ENCODE measurements around the gene IGFBP1. TPM values are rescaled to one million over a fixed set of nuclear protein-coding genes. Genes with fewer than 3 reads are reported as not detected.
A peak's percentile ranks its signal among the peaks of the same experiment; 100 is the strongest.

The IGFBP1 gene
- polyA plus RNA-seq, 1 of the 3 experiments (the other 2 are of a cell fraction) = not detected

- no peaks in the 10 kb centered on the region for H3K9me3 ChIP-seq
- ChIA-PET CTCF (interaction anchor here (0.6 to 10.7 kb wide), 19 partner anchors 12 to 1279 kb away, joined by 3 to 291 read pairs (median 11); no protein-coding TSS in a partner anchor), POLR2A (interaction anchor here (0.6 kb wide), 1 partner anchor 128 kb away, joined by 3 read pairs; no protein-coding TSS in a partner anchor)
- H3F3A ChIP-seq (replicated peaks; ENCODE audit: insufficient read depth) = peaks cover 24% of the 10 kb centered on the region
- H4K20me1 ChIP-seq (ENCODE audit: insufficient read depth) = peaks cover 9% of the 10 kb centered on the region
- no peak overlapping the region for H2AFZ ChIP-seq (ENCODE audit: low read depth)
- peaks cover 12% of the 10 kb centered on the region for H3K79me2 ChIP-seq (ENCODE audit: insufficient read depth)
- no peaks in the 10 kb centered on the region for H3K9me2 ChIP-seq
- H3K9ac ChIP-seq = no peak overlapping the region
- H3K4me3 ChIP-seq (ENCODE audit: low read depth in 2 of 2, low read length in 1 of 2) = no peak overlapping the region
- H3K4me2 ChIP-seq = peak overlapping the region; percentile 84; the same call in 1 of the 2 replicates
- DNase-seq = no peak
- WGBS (ENCODE audit: low lambda C conversion rate) = 14% methylated on average over 5 of the region's 5 CpGs
- H3K36me3 ChIP-seq (replicated peaks in 1 of 2; ENCODE audit: control insufficient read depth in 1 of 2, insufficient read depth in 2 of 2, low read length in 1 of 2) = no peaks in the 10 kb centered on the region
- peak overlapping the region in 1 of 2 experiments; percentile 18; a peak in 1 of 4 replicates for H3K27ac ChIP-seq (ENCODE audit: low read depth in 2 of 2, low read length in 1 of 2)
- no peaks in the 10 kb centered on the region for H3K27me3 ChIP-seq (ENCODE audit: insufficient read depth)
- H3K4me1 ChIP-seq (ENCODE audit: control insufficient read depth in 1 of 2, insufficient read depth in 2 of 2, low read depth in 1 of 2, low read length in 1 of 2) = peaks cover 26 to 34% of the 10 kb centered on the region in 2 experiments
- TF ChIP-seq FOXJ3 (CRISPR knock-in tag; IDR thresholded peaks at IDR 0.05) (no peak), TEAD4 (IDR thresholded peaks at IDR 0.05; ENCODE audit: borderline replicate concordance, insufficient read depth) (no peak), USF1 (IDR thresholded peaks at IDR 0.05; ENCODE audit: borderline replicate concordance, low read depth) (no peak), FOSL2 (IDR thresholded peaks at IDR 0.05; ENCODE audit: borderline replicate concordance, low read depth) (peak; percentile 82), EZH2phosphoT487 (IDR thresholded peaks at IDR 0.05; ENCODE audit: borderline replicate concordance, low read depth) (no peak), MXI1 (IDR thresholded peaks at IDR 0.05; ENCODE audit: low read depth, low read length) (no peak), RFX5 (IDR thresholded peaks at IDR 0.05; ENCODE audit: low read length) (no peak), FOXM1 (IDR thresholded peaks at IDR 0.05; ENCODE audit: low read depth) (no peak), CTCF (IDR thresholded peaks at IDR 0.05) (peak; percentile 30; the same call in 1 of the 2 replicates), NRF1 (IDR thresholded peaks at IDR 0.05; ENCODE audit: low read depth, low read length) (no peak), ELF1 (IDR thresholded peaks at IDR 0.05) (no peak), NFIC (IDR thresholded peaks at IDR 0.05; ENCODE audit: borderline replicate concordance) (peak; percentile 46; the same call in 1 of the 2 replicates), JUND (IDR thresholded peaks at IDR 0.05) (peak; percentile 71), SMC3 (IDR thresholded peaks at IDR 0.05; ENCODE audit: low read depth, low read length) (no peak), RCOR1 (IDR thresholded peaks at IDR 0.05; ENCODE audit: low read length) (no peak), RAD21 (IDR thresholded peaks at IDR 0.05; ENCODE audit: low read length) (0 out of 2 replicates have a peak, but pooled peaks have one; percentile 14), ZBTB33 (IDR thresholded peaks at IDR 0.05; ENCODE audit: borderline replicate concordance, low read depth) (no peak), CHD2 (IDR thresholded peaks at IDR 0.05; ENCODE audit: low read length, partially characterized antibody) (no peak), GATA2 (CRISPR knock-in tag; IDR thresholded peaks at IDR 0.05) (no peak), TAF1 (IDR thresholded peaks at IDR 0.05; ENCODE audit: borderline replicate concordance, low read depth, low read length) (no peak), EP300 (IDR thresholded peaks at IDR 0.05; ENCODE audit: borderline replicate concordance in 1 of 2, low read depth in 1 of 2, low read length in 1 of 2) (peak in 1 of 2 experiments; percentile 54; a peak in 1 of 4 replicates), MAX (IDR thresholded peaks at IDR 0.05; ENCODE audit: low read depth) (peak; percentile 71; the same call in 1 of the 2 replicates), PBX3 (IDR thresholded peaks at IDR 0.05) (peak; percentile 75), GABPA (IDR thresholded peaks at IDR 0.05; ENCODE audit: low read depth) (no peak), TCF12 (IDR thresholded peaks at IDR 0.05) (peak; percentile 78), RXRA (IDR thresholded peaks at IDR 0.05; ENCODE audit: borderline replicate concordance, low read depth) (no peak), YY1 (IDR thresholded peaks at IDR 0.05; ENCODE audit: low read depth) (no peak)
- TF ChIP-seq, protein P1, sequence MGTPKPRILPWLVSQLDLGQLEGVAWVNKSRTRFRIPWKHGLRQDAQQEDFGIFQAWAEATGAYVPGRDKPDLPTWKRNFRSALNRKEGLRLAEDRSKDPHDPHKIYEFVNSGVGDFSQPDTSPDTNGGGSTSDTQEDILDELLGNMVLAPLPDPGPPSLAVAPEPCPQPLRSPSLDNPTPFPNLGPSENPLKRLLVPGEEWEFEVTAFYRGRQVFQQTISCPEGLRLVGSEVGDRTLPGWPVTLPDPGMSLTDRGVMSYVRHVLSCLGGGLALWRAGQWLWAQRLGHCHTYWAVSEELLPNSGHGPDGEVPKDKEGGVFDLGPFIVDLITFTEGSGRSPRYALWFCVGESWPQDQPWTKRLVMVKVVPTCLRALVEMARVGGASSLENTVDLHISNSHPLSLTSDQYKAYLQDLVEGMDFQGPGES (IDR thresholded peaks at IDR 0.05; ENCODE audit: low read depth, low read length) = no peak
Measured at GRCh38 chr7:45924283-45924682, 36.0 kb downstream of the IGFBP1 start.
